Common myeloid progenitor, CD34-positive (primary cell): Measurements from ENCODE around the gene GPR173.

Experiments
- CTCF ChIA-PET: fragments of 350-600 bp; sonication (Branson Sonifier 250); formaldehyde crosslinking; loops from one replicate; lab custom pipeline; 2021; ENCODE audit warnings: antibody characterized with exemption; lab: Charles Lee
- POLR2A ChIA-PET: fragments of 350-600 bp; sonication (Branson Sonifier 250); formaldehyde crosslinking; loops from one replicate; lab custom pipeline; 2021; ENCODE audit warnings: antibody characterized with exemption; lab: Charles Lee
- DNase-seq, 3 donors: peaks; one replicate each; pipeline versions ENCODE4 v3.0.0 to v3.0.0-alpha.2; 2013
- H3K27ac ChIP-seq, 2 experiments: 1 replicate in 1 of 2; 2 replicates in 1 of 2; pipeline ENCODE4 v1.7.0; 2013; ENCODE audit warnings: inconsistent platforms in 2 of 2, low read length in 2 of 2, mild to moderate bottlenecking in 2 of 2, low read depth in 1 of 2, moderate library complexity in 1 of 2; ENCODE audit not compliant: severe bottlenecking in 2 of 2, insufficient read depth in 1 of 2, poor library complexity in 1 of 2
- H3K27me3 ChIP-seq, 5 experiments: replicated peaks in 2 of 5; 1 replicate in 3 of 5; 2 replicates in 2 of 5; pipeline versions ENCODE4 v1.6.1 to v1.7.0; 2013; ENCODE audit warnings: low read length in 4 of 5, mild to moderate bottlenecking in 2 of 5, moderate library complexity in 2 of 5, inconsistent platforms in 1 of 5; ENCODE audit not compliant: insufficient read depth in 5 of 5, control insufficient read depth in 4 of 5
- H3K36me3 ChIP-seq, 4 experiments: 1 replicate in 2 of 4; 2 replicates in 2 of 4; pipeline versions ENCODE4 v1.6.1 to v1.7.0; 2013; ENCODE audit warnings: low read length in 3 of 4, control low read depth in 1 of 4, mild to moderate bottlenecking in 1 of 4; ENCODE audit not compliant: control insufficient read depth in 4 of 4, insufficient read depth in 4 of 4
- H3K4me1 ChIP-seq, 4 experiments: 1 replicate in 3 of 4; 2 replicates in 1 of 4; pipeline versions ENCODE4 v1.6.1 to v1.7.1; 2013; ENCODE audit warnings: low read length in 3 of 4, mild to moderate bottlenecking in 3 of 4, control low read depth in 1 of 4, inconsistent platforms in 1 of 4, moderate library complexity in 1 of 4; ENCODE audit not compliant: control insufficient read depth in 4 of 4, insufficient read depth in 4 of 4; ENCODE audit errors: control extremely low read depth in 1 of 4
- H3K4me3 ChIP-seq, 7 experiments: 1 replicate in 4 of 7; 2 replicates in 3 of 7; pipeline versions ENCODE4 v1.5.1 to v1.7.0; 2013; ENCODE audit warnings: mild to moderate bottlenecking in 7 of 7, low read length in 6 of 7, moderate library complexity in 6 of 7, inconsistent platforms in 2 of 7, low read depth in 2 of 7, control low read depth in 1 of 7; ENCODE audit not compliant: insufficient read depth in 4 of 7, control insufficient read depth in 1 of 7; ENCODE audit errors: extremely low read depth in 1 of 7
- H3K9me3 ChIP-seq, 5 experiments: 1 replicate in 4 of 5; 2 replicates in 1 of 5; pipeline versions ENCODE4 v1.6.1 to v1.7.1; 2013; ENCODE audit warnings: low read length in 4 of 5, mild to moderate bottlenecking in 2 of 5, inconsistent platforms in 1 of 5, low read depth in 1 of 5, moderate library complexity in 1 of 5; ENCODE audit not compliant: control insufficient read depth in 4 of 5, insufficient read depth in 2 of 5; ENCODE audit errors: control extremely low read depth in 1 of 5
- WGBS: methylation state at CpG from one replicate; pipeline ENCODE4 v1.1.5; 2013; ENCODE audit not compliant: insufficient coverage; 5-methylcytosine and 5-hydroxymethylcytosine counted together

GPR173 gene

DNA sequence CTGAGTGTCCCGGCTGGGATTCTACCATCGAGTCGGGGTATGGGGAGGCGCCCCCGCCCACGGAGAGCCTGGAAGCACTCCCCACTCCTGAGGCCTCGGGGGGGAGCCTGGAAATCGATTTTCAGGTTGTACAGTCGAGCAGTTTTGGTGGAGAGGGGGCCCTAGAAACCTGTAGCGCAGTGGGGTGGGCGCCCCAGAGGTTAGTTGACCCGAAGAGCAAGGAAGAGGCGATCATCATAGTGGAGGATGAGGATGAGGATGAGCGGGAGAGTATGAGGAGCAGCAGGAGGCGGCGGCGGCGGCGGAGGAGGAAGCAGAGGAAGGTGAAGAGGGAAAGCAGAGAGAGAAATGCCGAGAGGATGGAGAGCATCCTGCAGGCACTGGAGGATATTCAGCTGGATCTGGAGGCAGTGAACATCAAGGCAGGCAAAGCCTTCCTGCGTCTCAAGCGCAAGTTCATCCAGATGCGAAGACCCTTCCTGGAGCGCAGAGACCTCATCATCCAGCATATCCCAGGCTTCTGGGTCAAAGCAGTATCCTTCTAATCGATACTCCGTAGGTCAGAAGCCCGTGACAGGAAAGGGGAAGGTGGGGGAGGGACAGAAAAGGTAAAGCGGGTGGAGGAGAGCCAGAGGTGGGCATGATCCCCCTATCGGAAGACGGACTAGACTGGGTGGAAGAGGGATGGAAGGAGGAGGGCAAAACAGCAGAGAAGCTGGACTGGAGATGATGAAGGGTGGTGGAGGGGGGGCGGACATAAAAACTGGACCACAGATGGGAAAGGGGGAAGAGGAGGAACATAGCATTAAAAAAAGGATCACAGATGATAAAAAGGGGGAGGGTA lies 34.4 kb downstream of the GPR173 start:
- Histone ChIP-seq H3K9me3 (no peaks in the 10 kb centered on the region), H3K4me3 (peak overlapping the region; percentile 58 to 82 (median 70)), H3K27ac (peak overlapping the region; percentile 48 to 78), H3K4me1 (peaks cover 2 to 14% (median 6%) of the 10 kb centered on the region in 4 experiments), H3K36me3 (peaks cover 2 to 16% (median 10%) of the 10 kb centered on the region in 4 experiments), H3K27me3 (peaks cover 0 to 20% (median 0%) of the 10 kb centered on the region in 5 experiments)
- ChIA-PET POLR2A (interaction anchor here (1.0 to 1.3 kb wide), 2 partner anchors 10 to 11 kb away, joined by 4 to 7 read pairs; no protein-coding TSS in a partner anchor), CTCF (no interaction called here)
- 40% methylated on average over 29 of the region's 31 CpGs for WGBS
- DNase-seq: no peak

- Histone ChIP-seq H3K4me1 (peaks cover 2 to 21% (median 10%) of the 10 kb centered on the region in 4 experiments), H3K27me3 (peaks cover 0 to 31% (median 0%) of the 10 kb centered on the region in 5 experiments), H3K9me3 (no peaks in the 10 kb centered on the region), H3K27ac (no peak overlapping the region), H3K36me3 (peaks cover 2 to 16% (median 10%) of the 10 kb centered on the region in 4 experiments), H3K4me3 (peak overlapping the region in 1 of 7 experiments; percentile 82)
- 46% methylated on average over 2 of the region's 4 CpGs for WGBS
- ChIA-PET CTCF (interaction anchor here (1.1 kb wide), 1 partner anchor 13 kb away, joined by 4 read pairs; no protein-coding TSS in a partner anchor), POLR2A (no interaction called here)
- DNase-seq: peak in 1 of 3 donors; percentile 18
Observed at GRCh38 chrX:53084043-53084570, 35.5 kb downstream of the GPR173 start.

GRCh38 chrX:53084863-53085262 lies 36.3 kb downstream of the GPR173 start:
- Histone ChIP-seq H3K27ac (no peak overlapping the region), H3K4me3 (no peak overlapping the region), H3K4me1 (peaks cover 2 to 21% (median 10%) of the 10 kb centered on the region in 4 experiments), H3K27me3 (peaks cover 0 to 31% (median 0%) of the 10 kb centered on the region in 5 experiments), H3K9me3 (no peaks in the 10 kb centered on the region), H3K36me3 (peaks cover 2 to 16% (median 10%) of the 10 kb centered on the region in 4 experiments)
- CTCF ChIA-PET: interaction anchor here (1.1 kb wide), 1 partner anchor 14 kb away, joined by 4 read pairs; no protein-coding TSS in a partner anchor
- DNase-seq: no peak
- POLR2A ChIA-PET: no interaction called here
- WGBS: 77% methylated on average over 7 of the region's 9 CpGs

GRCh38 chrX:53085661-53086229 lies 37.2 kb downstream of the GPR173 start:
- Histone ChIP-seq H3K27ac (no peak overlapping the region), H3K9me3 (no peaks in the 10 kb centered on the region), H3K27me3 (peaks cover 0 to 31% (median 0%) of the 10 kb centered on the region in 5 experiments), H3K4me3 (no peak overlapping the region), H3K4me1 (peaks cover 2 to 19% (median 10%) of the 10 kb centered on the region in 4 experiments), H3K36me3 (peaks cover 2 to 16% (median 10%) of the 10 kb centered on the region in 4 experiments)
- ChIA-PET CTCF (interaction anchor here (1.1 kb wide), 1 partner anchor 15 kb away, joined by 4 read pairs; no protein-coding TSS in a partner anchor), POLR2A (no interaction called here)
- 82% methylated on average over 16 of the region's 17 CpGs for WGBS
- peak in 2 of 3 donors; percentile 42 to 56 for DNase-seq

GRCh38 chrX:53086464-53086863 lies 37.9 kb downstream of the GPR173 start:
- no peak for DNase-seq
- Histone ChIP-seq H3K36me3 (peaks cover 2 to 16% (median 10%) of the 10 kb centered on the region in 4 experiments), H3K4me1 (peaks cover 2 to 16% (median 10%) of the 10 kb centered on the region in 4 experiments), H3K9me3 (no peaks in the 10 kb centered on the region), H3K27ac (no peak overlapping the region), H3K27me3 (peaks cover 0 to 36% (median 0%) of the 10 kb centered on the region in 5 experiments), H3K4me3 (no peak overlapping the region)
- WGBS: 84% methylated on average over 5 of the region's 6 CpGs
- CTCF ChIA-PET: no interaction called here
- POLR2A ChIA-PET: no interaction called here

GRCh38 chrX:53087388-53087831 lies 38.8 kb downstream of the GPR173 start:
- Histone ChIP-seq H3K36me3 (peaks cover 2 to 16% (median 10%) of the 10 kb centered on the region in 4 experiments), H3K4me1 (peaks cover 2 to 16% (median 10%) of the 10 kb centered on the region in 4 experiments), H3K27me3 (peaks cover 0 to 32% (median 0%) of the 10 kb centered on the region in 5 experiments), H3K9me3 (no peaks in the 10 kb centered on the region), H3K4me3 (no peak overlapping the region), H3K27ac (no peak overlapping the region)
- 81% methylated on average over 3 of the region's 3 CpGs for WGBS
- CTCF ChIA-PET: interaction anchor here (5.3 kb wide), 1 partner anchor 16 kb away, joined by 52 read pairs; no protein-coding TSS in a partner anchor
- POLR2A ChIA-PET: interaction anchor here (1.0 to 2.2 kb wide), 2 partner anchors 9 to 15 kb away, joined by 4 to 15 read pairs; no protein-coding TSS in a partner anchor
- peak in 1 of 3 donors; percentile 34 for DNase-seq
